Measurements from ENCODE around the gene RPAP3. TPM values are rescaled to one million over a fixed set of nuclear protein-coding genes. Genes with fewer than 3 reads are reported as not detected.

RPAP3 gene
- total and polyA plus RNA-seq, 9 donors = 15.6 to 71.3 (median 32.4) TPM

DNA sequence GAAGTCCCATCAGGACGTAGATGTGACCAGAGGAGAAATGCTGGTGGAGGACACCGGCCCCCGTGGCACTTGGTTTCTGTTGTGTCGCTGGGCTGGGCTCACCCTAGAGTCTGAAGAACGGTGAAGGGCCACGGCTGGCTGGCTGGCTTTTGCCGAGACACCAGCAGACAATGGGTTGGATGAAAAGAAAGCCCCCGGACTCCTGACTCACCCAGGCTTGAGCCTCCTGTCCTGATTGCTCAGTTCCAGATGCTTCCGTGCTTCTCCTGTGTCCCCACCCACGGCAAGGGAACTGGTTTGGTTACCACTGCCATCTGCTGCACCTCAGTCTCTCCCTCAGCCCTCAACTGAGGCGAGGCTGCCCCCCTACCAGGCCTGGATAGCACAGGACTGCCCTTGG, 29.8 kb upstream of the RPAP3 start:
- Histone ChIP-seq H3K36me3 (no peaks in the 10 kb centered on the region), H3K4me1 (ENCODE audit: insufficient read depth) (peaks cover 39% of the 10 kb centered on the region), H3K9me3 (no peaks in the 10 kb centered on the region), H3K27ac (peak overlapping the region; percentile 11 to 91), H3K4me3 (no peak overlapping the region), H3K27me3 (no peaks in the 10 kb centered on the region)
- no peak for DNase-seq
- 83 to 87% (median 84%) methylated on average over 11 of the region's 11 CpGs for WGBS, 3 donors
- TF ChIP-seq POLR2A (IDR thresholded peaks at IDR 0.05) (no peak), EP300 (IDR thresholded peaks at IDR 0.05) (no peak)
- TF ChIP-seq, protein P1, sequence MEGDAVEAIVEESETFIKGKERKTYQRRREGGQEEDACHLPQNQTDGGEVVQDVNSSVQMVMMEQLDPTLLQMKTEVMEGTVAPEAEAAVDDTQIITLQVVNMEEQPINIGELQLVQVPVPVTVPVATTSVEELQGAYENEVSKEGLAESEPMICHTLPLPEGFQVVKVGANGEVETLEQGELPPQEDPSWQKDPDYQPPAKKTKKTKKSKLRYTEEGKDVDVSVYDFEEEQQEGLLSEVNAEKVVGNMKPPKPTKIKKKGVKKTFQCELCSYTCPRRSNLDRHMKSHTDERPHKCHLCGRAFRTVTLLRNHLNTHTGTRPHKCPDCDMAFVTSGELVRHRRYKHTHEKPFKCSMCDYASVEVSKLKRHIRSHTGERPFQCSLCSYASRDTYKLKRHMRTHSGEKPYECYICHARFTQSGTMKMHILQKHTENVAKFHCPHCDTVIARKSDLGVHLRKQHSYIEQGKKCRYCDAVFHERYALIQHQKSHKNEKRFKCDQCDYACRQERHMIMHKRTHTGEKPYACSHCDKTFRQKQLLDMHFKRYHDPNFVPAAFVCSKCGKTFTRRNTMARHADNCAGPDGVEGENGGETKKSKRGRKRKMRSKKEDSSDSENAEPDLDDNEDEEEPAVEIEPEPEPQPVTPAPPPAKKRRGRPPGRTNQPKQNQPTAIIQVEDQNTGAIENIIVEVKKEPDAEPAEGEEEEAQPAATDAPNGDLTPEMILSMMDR (IDR thresholded peaks at IDR 0.05) = no peak
- intact Hi-C loops (cut with DNase I) = loop anchor here in 2 of 4 donors (5.0 to 10.0 kb wide), 2 partner anchors 42 to 99 kb away; no protein-coding TSS in a partner anchor

DNA sequence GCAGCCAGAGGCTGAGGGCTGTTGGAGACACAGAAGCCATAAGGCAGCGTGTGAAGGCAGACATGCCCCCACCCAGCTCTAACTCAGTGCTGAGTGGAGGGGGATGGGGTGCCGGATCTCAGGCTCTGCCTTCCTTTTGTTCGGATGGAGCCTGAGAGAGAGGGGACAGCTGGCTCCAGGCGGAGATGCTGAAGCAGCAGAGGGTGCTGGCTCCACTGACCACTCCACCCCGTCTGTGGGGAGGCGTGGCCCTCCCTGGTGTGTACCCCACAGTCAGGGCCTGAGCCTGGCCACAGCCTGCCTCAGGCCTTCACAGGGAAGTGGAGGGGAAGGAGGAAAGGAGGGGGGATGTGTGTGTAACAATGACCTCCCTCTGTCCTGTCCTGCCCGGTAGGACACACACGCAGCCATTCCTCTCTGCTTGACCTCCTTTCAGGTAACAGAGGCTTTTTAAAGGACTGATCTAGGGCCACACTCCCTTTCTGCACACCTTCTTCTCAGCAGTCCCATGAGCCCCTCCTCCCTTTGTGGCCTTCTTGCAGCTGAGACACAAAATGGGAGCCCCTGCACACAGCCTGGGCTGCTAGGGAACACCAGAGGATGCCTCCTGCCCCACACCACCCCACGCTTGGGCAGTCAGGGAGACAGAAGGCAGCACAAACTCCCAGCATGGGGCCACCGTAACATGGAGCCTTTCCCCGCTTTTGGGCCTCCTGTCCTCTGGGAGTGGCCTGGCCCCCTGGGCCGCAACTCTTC, 29.1 kb upstream of the RPAP3 start:
- no peak overlapping the region for H3K4me3 ChIP-seq
- H3K4me1 ChIP-seq (ENCODE audit: insufficient read depth) = peaks cover 41% of the 10 kb centered on the region
- TF ChIP-seq, protein P1 (IDR thresholded peaks at IDR 0.05) = no peak
- no peak for TF ChIP-seq EP300 (IDR thresholded peaks at IDR 0.05)
- TF ChIP-seq POLR2A (IDR thresholded peaks at IDR 0.05) = no peak
- no peaks in the 10 kb centered on the region for H3K36me3 ChIP-seq
- H3K9me3 ChIP-seq = no peaks in the 10 kb centered on the region
- WGBS, 3 donors = 44 to 54% (median 53%) methylated on average over 12 of the region's 12 CpGs
- intact Hi-C loops (cut with DNase I) = loop anchor here in 2 of 4 donors (5.0 to 10.0 kb wide), 2 partner anchors 42 to 100 kb away; no protein-coding TSS in a partner anchor
- H3K27me3 ChIP-seq = no peaks in the 10 kb centered on the region
- peak; percentile 60 to 75 (median 70) for DNase-seq
- H3K27ac ChIP-seq = peak overlapping the region; percentile 11 to 91

DNA sequence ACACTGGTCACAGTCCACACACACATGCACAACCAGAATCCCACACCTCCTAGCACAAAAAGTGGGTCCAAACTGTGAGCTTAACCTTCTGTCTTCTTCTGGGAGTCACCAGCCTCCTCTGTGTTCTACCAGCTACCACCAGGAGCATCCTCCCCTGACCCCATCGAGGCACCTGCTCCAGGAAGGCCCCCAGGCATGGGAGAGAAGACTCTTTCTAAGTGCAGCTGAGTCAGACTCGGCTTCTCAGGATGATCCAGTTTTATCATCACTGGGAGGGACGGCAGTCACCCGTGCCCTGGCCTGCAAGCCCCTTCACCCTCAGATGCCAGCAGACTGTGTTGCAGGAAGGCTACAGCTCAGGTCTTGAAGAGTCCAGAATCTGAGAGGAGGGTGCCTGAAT, 27.3 kb upstream of the RPAP3 start:
- no peak for TF ChIP-seq EP300 (IDR thresholded peaks at IDR 0.05)
- TF ChIP-seq, protein P1 (IDR thresholded peaks at IDR 0.05) = no peak
- TF ChIP-seq POLR2A (IDR thresholded peaks at IDR 0.05) = no peak
- H3K4me1 ChIP-seq (ENCODE audit: insufficient read depth) = peaks cover 36% of the 10 kb centered on the region
- intact Hi-C loops (cut with DNase I) = loop anchor here in 1 of 4 donors (10.0 kb wide), 1 partner anchor 102 kb away; no protein-coding TSS in a partner anchor

DNA sequence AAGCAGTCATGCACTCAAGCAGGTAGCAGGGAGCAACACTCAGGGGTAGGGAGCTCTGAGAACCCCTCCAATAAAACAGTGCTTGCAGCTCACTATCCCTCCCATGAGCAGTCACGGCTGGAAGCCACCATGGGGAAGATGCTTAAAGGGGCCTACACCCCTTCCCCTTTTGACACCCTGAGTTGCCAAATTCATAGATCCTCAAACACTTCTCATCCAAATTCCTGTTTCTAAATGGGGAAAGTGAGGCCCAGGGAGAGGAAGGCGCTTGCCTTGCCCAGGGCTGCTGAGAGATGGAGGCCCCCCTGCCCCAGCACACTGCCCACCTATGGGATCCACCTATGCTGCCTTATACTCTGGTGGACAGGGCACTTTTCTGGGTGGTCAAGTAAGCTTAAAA, 26.7 kb upstream of the RPAP3 start:
- Histone ChIP-seq H3K4me3 (no peak overlapping the region), H3K27ac (peak overlapping the region in 1 of 2 donors; percentile 16), H3K27me3 (no peaks in the 10 kb centered on the region), H3K36me3 (no peaks in the 10 kb centered on the region), H3K9me3 (no peaks in the 10 kb centered on the region), H3K4me1 (ENCODE audit: insufficient read depth) (peaks cover 30% of the 10 kb centered on the region)
- WGBS, 3 donors = 80 to 94% (median 81%) methylated on average over 2 of the region's 2 CpGs
- no peak for TF ChIP-seq EP300 (IDR thresholded peaks at IDR 0.05)
- TF ChIP-seq, protein P1 (IDR thresholded peaks at IDR 0.05) = no peak
- no peak for TF ChIP-seq POLR2A (IDR thresholded peaks at IDR 0.05)
- intact Hi-C loops (cut with DNase I) = loop anchor here in 1 of 4 donors (10.0 kb wide), 1 partner anchor 102 kb away; no protein-coding TSS in a partner anchor
- peak in 1 of 5 donors; percentile 19 for DNase-seq

More for the DNA sequence above, 27.3 kb upstream of the RPAP3 start:
- no peak for DNase-seq
- Histone ChIP-seq H3K9me3 (no peaks in the 10 kb centered on the region), H3K36me3 (no peaks in the 10 kb centered on the region), H3K27ac (peak overlapping the region in 1 of 2 donors; percentile 91), H3K4me3 (no peak overlapping the region), H3K27me3 (no peaks in the 10 kb centered on the region)
- WGBS, 3 donors = 76 to 86% (median 80%) methylated on average over 4 of the region's 4 CpGs

Measured in ovary (tissue), 9 donors.